GM21786 (cell line): Measurements from ENCODE around the gene C19orf33.

Experiments used
- ATAC-seq: cut with Tn5 transposase; IDR thresholded peaks from one replicate; pipeline ENCODE4 v1.9.1; 2021; ENCODE audit not compliant: unreplicated experiment

C19orf33 gene

GRCh38 chr19:38278751-38279150 is 25.3 kb upstream of the C19orf33 start:
- no peak for ATAC-seq

GRCh38 chr19:38280030-38280921 is 23.8 kb upstream of the C19orf33 start:
- no peak for ATAC-seq

GRCh38 chr19:38281811-38282566 is 22.1 kb upstream of the C19orf33 start:
- ATAC-seq, result no peak

- no peak for ATAC-seq
Observed at GRCh38 chr19:38283271-38283670, 20.8 kb upstream of the C19orf33 start.

GRCh38 chr19:38284422-38284821 is 19.6 kb upstream of the C19orf33 start:
- no peak for ATAC-seq

GRCh38 chr19:38285567-38285966 is 18.5 kb upstream of the C19orf33 start:
- no peak for ATAC-seq

- no peak for ATAC-seq
Observed at GRCh38 chr19:38287604-38288003, 16.4 kb upstream of the C19orf33 start.

- ATAC-seq, result no peak
Observed at GRCh38 chr19:38288123-38288855, 15.8 kb upstream of the C19orf33 start.

GRCh38 chr19:38289955-38290354 is 14.1 kb upstream of the C19orf33 start:
- ATAC-seq, result no peak

GRCh38 chr19:38290631-38291147 is 13.4 kb upstream of the C19orf33 start:
- no peak for ATAC-seq

GRCh38 chr19:38291855-38292254 is 12.2 kb upstream of the C19orf33 start:
- no peak for ATAC-seq

- no peak for ATAC-seq
Observed at GRCh38 chr19:38293281-38293680, 10.8 kb upstream of the C19orf33 start.

GRCh38 chr19:38294090-38294489 is 10.0 kb upstream of the C19orf33 start:
- no peak for ATAC-seq

- ATAC-seq, result no peak
Observed at GRCh38 chr19:38298821-38299680, 5.0 kb upstream of the C19orf33 start.

- ATAC-seq, result no peak
Observed at GRCh38 chr19:38304352-38304865, 358 bp downstream of the C19orf33 start.

- no peak for ATAC-seq
Observed at GRCh38 chr19:38304866-38305429, 897 bp downstream of the C19orf33 start.

GRCh38 chr19:38306236-38306635 is 2.2 kb downstream of the C19orf33 start:
- ATAC-seq, result no peak

- no peak for ATAC-seq
Observed at GRCh38 chr19:38307076-38307475, 3.0 kb downstream of the C19orf33 start.

- no peak for ATAC-seq
Observed at GRCh38 chr19:38307597-38307996, 3.5 kb downstream of the C19orf33 start.
